ENCODE measurements around the gene PPM1H.

Gene PPM1H

GRCh38 chr12:62934799-62935674, at the start of gene PPM1H (continued):
- TF ChIP-seq, protein P1, sequence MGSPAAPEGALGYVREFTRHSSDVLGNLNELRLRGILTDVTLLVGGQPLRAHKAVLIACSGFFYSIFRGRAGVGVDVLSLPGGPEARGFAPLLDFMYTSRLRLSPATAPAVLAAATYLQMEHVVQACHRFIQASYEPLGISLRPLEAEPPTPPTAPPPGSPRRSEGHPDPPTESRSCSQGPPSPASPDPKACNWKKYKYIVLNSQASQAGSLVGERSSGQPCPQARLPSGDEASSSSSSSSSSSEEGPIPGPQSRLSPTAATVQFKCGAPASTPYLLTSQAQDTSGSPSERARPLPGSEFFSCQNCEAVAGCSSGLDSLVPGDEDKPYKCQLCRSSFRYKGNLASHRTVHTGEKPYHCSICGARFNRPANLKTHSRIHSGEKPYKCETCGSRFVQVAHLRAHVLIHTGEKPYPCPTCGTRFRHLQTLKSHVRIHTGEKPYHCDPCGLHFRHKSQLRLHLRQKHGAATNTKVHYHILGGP (tag by site-specific recombination; IDR thresholded peaks at IDR 0.05), result no peak
- TF ChIP-seq ZNF169 (tag by site-specific recombination; IDR thresholded peaks at IDR 0.05), result no peak
- TF ChIP-seq ZNF223 (tag by site-specific recombination; IDR thresholded peaks at IDR 0.05), result no peak
- TF ChIP-seq, protein P2, sequence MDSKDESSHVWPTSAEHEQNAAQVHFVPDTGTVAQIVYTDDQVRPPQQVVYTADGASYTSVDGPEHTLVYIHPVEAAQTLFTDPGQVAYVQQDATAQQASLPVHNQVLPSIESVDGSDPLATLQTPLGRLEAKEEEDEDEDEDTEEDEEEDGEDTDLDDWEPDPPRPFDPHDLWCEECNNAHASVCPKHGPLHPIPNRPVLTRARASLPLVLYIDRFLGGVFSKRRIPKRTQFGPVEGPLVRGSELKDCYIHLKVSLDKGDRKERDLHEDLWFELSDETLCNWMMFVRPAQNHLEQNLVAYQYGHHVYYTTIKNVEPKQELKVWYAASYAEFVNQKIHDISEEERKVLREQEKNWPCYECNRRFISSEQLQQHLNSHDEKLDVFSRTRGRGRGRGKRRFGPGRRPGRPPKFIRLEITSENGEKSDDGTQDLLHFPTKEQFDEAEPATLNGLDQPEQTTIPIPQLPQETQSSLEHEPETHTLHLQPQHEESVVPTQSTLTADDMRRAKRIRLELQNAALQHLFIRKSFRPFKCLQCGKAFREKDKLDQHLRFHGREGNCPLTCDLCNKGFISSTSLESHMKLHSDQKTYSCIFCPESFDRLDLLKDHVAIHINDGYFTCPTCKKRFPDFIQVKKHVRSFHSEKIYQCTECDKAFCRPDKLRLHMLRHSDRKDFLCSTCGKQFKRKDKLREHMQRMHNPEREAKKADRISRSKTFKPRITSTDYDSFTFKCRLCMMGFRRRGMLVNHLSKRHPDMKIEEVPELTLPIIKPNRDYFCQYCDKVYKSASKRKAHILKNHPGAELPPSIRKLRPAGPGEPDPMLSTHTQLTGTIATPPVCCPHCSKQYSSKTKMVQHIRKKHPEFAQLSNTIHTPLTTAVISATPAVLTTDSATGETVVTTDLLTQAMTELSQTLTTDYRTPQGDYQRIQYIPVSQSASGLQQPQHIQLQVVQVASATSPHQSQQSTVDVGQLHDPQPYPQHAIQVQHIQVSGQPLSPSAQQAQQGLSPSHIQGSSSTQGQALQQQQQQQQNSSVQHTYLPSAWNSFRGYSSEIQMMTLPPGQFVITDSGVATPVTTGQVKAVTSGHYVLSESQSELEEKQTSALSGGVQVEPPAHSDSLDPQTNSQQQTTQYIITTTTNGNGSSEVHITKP (tag by site-specific recombination; IDR thresholded peaks at IDR 0.05), result peak; percentile 62
- TF ChIP-seq KLF8 (tag by site-specific recombination; IDR thresholded peaks at IDR 0.05), result peak; percentile 65; the same call in 1 of the 2 replicates
- no peak for TF ChIP-seq ZNF677 (tag by site-specific recombination; IDR thresholded peaks at IDR 0.05)
- no peak for TF ChIP-seq ZNF404 (tag by site-specific recombination; IDR thresholded peaks at IDR 0.05)
- TF ChIP-seq ZNF514 (tag by site-specific recombination; IDR thresholded peaks at IDR 0.05), result no peak
- no peak for TF ChIP-seq ZNF280C (tag by site-specific recombination; IDR thresholded peaks at IDR 0.05)
- no peak for TF ChIP-seq ZNF362 (tag by site-specific recombination; IDR thresholded peaks at IDR 0.05)
- peak; percentile 86 for TF ChIP-seq GLIS1 (tag by site-specific recombination; IDR thresholded peaks at IDR 0.05)
- 0 out of 2 replicates have a peak, but pooled peaks have one; percentile 51 for TF ChIP-seq ZNF600 (tag by site-specific recombination; IDR thresholded peaks at IDR 0.05)
- TF ChIP-seq WT1 (tag by site-specific recombination; IDR thresholded peaks at IDR 0.05), result no peak
- TF ChIP-seq ZNF704 (tag by site-specific recombination; IDR thresholded peaks at IDR 0.05), result no peak
- peak; percentile 75 for TF ChIP-seq ZBTB17 (tag by site-specific recombination; IDR thresholded peaks at IDR 0.05)
- no peak for TF ChIP-seq MYNN (tag by site-specific recombination; IDR thresholded peaks at IDR 0.05; ENCODE audit: borderline replicate concordance)
- TF ChIP-seq ZNF610 (tag by site-specific recombination; IDR thresholded peaks at IDR 0.05; ENCODE audit: borderline replicate concordance), result no peak
- TF ChIP-seq, protein P3, sequence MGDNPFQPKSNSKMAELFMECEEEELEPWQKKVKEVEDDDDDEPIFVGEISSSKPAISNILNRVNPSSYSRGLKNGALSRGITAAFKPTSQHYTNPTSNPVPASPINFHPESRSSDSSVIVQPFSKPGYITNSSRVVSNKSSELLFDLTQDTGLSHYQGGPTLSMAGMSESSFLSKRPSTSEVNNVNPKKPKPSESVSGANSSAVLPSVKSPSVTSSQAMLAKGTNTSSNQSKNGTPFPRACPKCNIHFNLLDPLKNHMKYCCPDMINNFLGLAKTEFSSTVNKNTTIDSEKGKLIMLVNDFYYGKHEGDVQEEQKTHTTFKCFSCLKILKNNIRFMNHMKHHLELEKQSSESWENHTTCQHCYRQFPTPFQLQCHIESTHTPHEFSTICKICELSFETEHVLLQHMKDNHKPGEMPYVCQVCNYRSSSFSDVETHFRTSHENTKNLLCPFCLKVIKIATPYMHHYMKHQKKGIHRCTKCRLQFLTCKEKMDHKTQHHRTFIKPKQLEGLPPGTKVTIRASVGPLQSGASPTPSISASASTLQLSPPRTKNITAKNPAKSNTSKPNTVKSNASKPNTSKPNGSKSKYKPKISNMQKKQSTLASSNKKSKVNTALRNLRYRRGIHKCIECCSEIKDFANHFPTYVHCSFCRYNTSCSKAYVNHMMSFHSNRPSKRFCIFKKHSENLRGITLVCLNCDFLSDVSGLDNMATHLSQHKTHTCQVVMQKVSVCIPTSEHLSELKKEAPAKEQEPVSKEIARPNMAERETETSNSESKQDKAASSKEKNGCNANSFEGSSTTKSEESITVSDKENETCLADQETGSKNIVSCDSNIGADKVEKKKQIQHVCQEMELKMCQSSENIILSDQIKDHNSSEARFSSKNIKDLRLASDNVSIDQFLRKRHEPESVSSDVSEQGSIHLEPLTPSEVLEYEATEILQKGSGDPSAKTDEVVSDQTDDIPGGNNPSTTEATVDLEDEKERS (tag by site-specific recombination; IDR thresholded peaks at IDR 0.05), result no peak
- no peak for TF ChIP-seq ZNF302 (tag by site-specific recombination; IDR thresholded peaks at IDR 0.05; ENCODE audit: low read depth)
- TF ChIP-seq ZNF157 (tag by site-specific recombination; IDR thresholded peaks at IDR 0.05), result no peak
- TF ChIP-seq ZFP37 (tag by site-specific recombination; IDR thresholded peaks at IDR 0.05), result peak; percentile 76; the same call in 1 of the 2 replicates
- peak; percentile 63; the same call in 1 of the 2 replicates for TF ChIP-seq ZNF843 (tag by site-specific recombination; IDR thresholded peaks at IDR 0.05)
- TF ChIP-seq ZNF521 (tag by site-specific recombination; IDR thresholded peaks at IDR 0.05), result no peak
- TF ChIP-seq ZBTB21 (tag by site-specific recombination; IDR thresholded peaks at IDR 0.05), result no peak
- TF ChIP-seq ZNF248 (tag by site-specific recombination; IDR thresholded peaks at IDR 0.05), result no peak
- peak; percentile 91 for TF ChIP-seq ZNF341 (tag by site-specific recombination; IDR thresholded peaks at IDR 0.05; ENCODE audit: low read depth)
- no peak for TF ChIP-seq ZNF140 (tag by site-specific recombination; IDR thresholded peaks at IDR 0.05)
